NB4 (cell line): ENCODE data around the gene ABI1.

Experiments used
- CTCF ChIP-seq: IDR thresholded peaks from one replicate; pipeline ENCODE4 v1.5.1; 2012; ENCODE audit warnings: low read depth, low read length
- MAX ChIP-seq: IDR thresholded peaks from 2 replicates; pipeline ENCODE4 v1.6.1; 2011; ENCODE audit warnings: low read depth, low read length
- POLR2A ChIP-seq: IDR thresholded peaks from 2 replicates; pipeline ENCODE4 v1.6.1; 2011; ENCODE audit warnings: mild to moderate bottlenecking; ENCODE audit not compliant: insufficient read length; ENCODE audit errors: extremely low read depth

GRCh38 chr10:26746061-26746460 lies 114.7 kb downstream of the ABI1 start:
- TF ChIP-seq CTCF (no peak), POLR2A (no peak), MAX (no peak)
